ENCODE data around the gene ENTHD1. TPM values are rescaled to one million over a fixed set of nuclear protein-coding genes. Genes with fewer than 3 reads are reported as not detected.

Gene ENTHD1
- total and polyA plus RNA-seq, 2 of the 8 experiments (the other 6 are each of a cell fraction or from before 2014, with no cell fraction given) = not detected

DNA sequence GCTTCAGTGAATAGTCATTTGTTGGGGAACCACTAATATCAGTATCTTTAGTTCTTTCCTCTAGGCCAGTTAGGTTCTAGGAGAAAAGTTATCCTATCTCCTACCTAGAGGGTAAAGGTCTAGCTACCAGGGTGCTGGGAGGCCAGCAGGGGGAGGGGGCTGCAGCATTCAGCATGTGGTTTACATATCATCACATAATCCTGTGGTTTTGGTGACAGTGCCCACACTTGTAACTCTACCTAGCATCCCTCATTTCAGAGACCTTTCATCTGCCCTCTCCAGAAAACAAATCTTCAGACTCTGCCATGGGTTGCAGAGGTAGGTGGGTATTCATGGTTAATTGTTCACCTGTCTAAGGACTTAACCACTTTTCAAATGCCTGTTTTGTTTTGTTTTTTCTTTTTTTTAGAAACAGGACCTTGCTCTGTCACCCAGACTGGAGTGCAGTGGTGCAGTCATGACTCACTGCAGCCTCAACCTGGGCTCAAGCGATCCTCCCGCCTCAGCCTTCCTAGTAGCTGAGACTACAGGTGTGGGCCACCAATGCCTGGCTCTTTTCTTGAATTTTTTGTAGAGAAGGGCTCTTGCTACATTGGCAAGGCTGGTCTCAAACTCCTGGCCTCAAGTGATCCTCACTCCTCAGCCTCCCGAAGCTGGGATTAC lies 146.8 kb downstream of the ENTHD1 start:
- H2BK15ac ChIP-seq (ENCODE audit: low read length) = no peak overlapping the region
- no peaks in the 10 kb centered on the region for H3K36me3 ChIP-seq (ENCODE audit: control insufficient read depth in 2 of 4, insufficient read depth in 4 of 4, low read length in 3 of 4)
- H3K4me3 ChIP-seq (ENCODE audit: extremely low read depth in 1 of 4, insufficient read depth in 2 of 4, low read depth in 3 of 4, low read length in 4 of 4) = no peak overlapping the region
- no peak overlapping the region for H2BK20ac ChIP-seq (ENCODE audit: low read length)
- no peak overlapping the region for H3K14ac ChIP-seq (ENCODE audit: insufficient read length)
- FAIRE-seq (no peak), DNase-seq (ENCODE audit: low read depth in 1 of 2, low spot score in 2 of 2) (no peak)
- H3K79me2 ChIP-seq (ENCODE audit: control insufficient read depth in 1 of 2, insufficient read depth in 2 of 2, low read length in 2 of 2) = no peaks in the 10 kb centered on the region
- H2BK5ac ChIP-seq (ENCODE audit: low read depth, low read length) = no peak overlapping the region
- no peaks in the 10 kb centered on the region for H3K79me1 ChIP-seq (ENCODE audit: low read depth, low read length)
- TF ChIP-seq EGR1 (IDR thresholded peaks at IDR 0.05; ENCODE audit: borderline replicate concordance, low read depth, low read length) = no peak
- TF ChIP-seq GTF2F1 (IDR thresholded peaks at IDR 0.05; ENCODE audit: borderline replicate concordance, low read depth, low read length) = no peak
- TF ChIP-seq RAD21 (IDR thresholded peaks at IDR 0.05 in 1 of 2, conservative IDR thresholded peaks at IDR 0.05 in 1 of 2; ENCODE audit: low read depth in 2 of 2, low read length in 2 of 2) = no peak
- TF ChIP-seq SP4 (IDR thresholded peaks at IDR 0.05; ENCODE audit: low read length) = no peak
- TF ChIP-seq ASH2L (IDR thresholded peaks at IDR 0.05; ENCODE audit: low read length) = no peak
- TF ChIP-seq FOSL1 (IDR thresholded peaks at IDR 0.05; ENCODE audit: insufficient read depth, low read depth, low read length) = no peak
- no peak for TF ChIP-seq SIX5 (IDR thresholded peaks at IDR 0.05; ENCODE audit: low read depth, low read length)
- TF ChIP-seq RNF2 (IDR thresholded peaks at IDR 0.05; ENCODE audit: borderline replicate concordance, low read depth, low read length, missing control alignments, poor library complexity, severe bottlenecking) = no peak
- no peak for TF ChIP-seq RBBP5 (IDR thresholded peaks at IDR 0.05; ENCODE audit: borderline replicate concordance, low read depth, low read length)
- TF ChIP-seq YY1 (IDR thresholded peaks at IDR 0.05; ENCODE audit: low read depth, low read length) = no peak
- no peak for TF ChIP-seq BACH1 (IDR thresholded peaks at IDR 0.05; ENCODE audit: low read length)
- no peak for TF ChIP-seq KDM4A (IDR thresholded peaks at IDR 0.05; ENCODE audit: low read depth, low read length, severe bottlenecking)
- no peak for TF ChIP-seq TEAD4 (IDR thresholded peaks at IDR 0.05; ENCODE audit: low read depth, low read length)
- TF ChIP-seq SRF (IDR thresholded peaks at IDR 0.05; ENCODE audit: low read depth, low read length) = no peak
- H2BK12ac ChIP-seq (ENCODE audit: low read depth, low read length) = no peak overlapping the region
- no peak overlapping the region for H3K4me2 ChIP-seq (ENCODE audit: insufficient read depth in 1 of 2, low read depth in 2 of 2, low read length in 2 of 2)
- H3K27ac ChIP-seq (ENCODE audit: low read depth, low read length) = no peak overlapping the region
- ChIA-PET POLR2A (ENCODE audit: partially characterized antibody) (no interaction called here), CTCF (ENCODE audit: partially characterized antibody) (interaction anchor here (0.7 to 2.8 kb wide), 8 partner anchors 9 to 870 kb away, joined by 3 to 11 read pairs (median 4); no protein-coding TSS in a partner anchor)
- H3K56ac ChIP-seq (replicated peaks; ENCODE audit: insufficient read length, low read depth, low read length) = no peak overlapping the region
- no peaks in the 10 kb centered on the region for H3K9me3 ChIP-seq (ENCODE audit: insufficient read depth in 2 of 2, low read depth in 1 of 2, low read length in 1 of 2)
- H4K5ac ChIP-seq (ENCODE audit: insufficient read length, low read depth, low read length) = no peak overlapping the region
- no peak overlapping the region for H2AFZ ChIP-seq (ENCODE audit: low read length)
- 84% methylated on average over 3 of the region's 3 CpGs; no CpG with 5 or more reads in 1 of the 2 experiments for WGBS, 2 experiments (ENCODE audit: extremely low coverage in 1 of 2, insufficient coverage in 1 of 2, insufficient read length in 1 of 2, insufficient replicate concordance in 2 of 2, low coverage in 1 of 2, low lambda C conversion rate in 2 of 2, missing lambda C conversion rate in 1 of 2)
- no peaks in the 10 kb centered on the region for H4K20me1 ChIP-seq (replicated peaks in 1 of 2; ENCODE audit: control insufficient read depth in 1 of 2, insufficient read depth in 2 of 2, low read length in 2 of 2)
- no peak overlapping the region for H3K9ac ChIP-seq (replicated peaks in 1 of 4; ENCODE audit: extremely low read depth in 1 of 4, low read depth in 3 of 4, low read length in 3 of 4)
- no peak overlapping the region for H3K23ac ChIP-seq (ENCODE audit: insufficient read length)
- H2BK120ac ChIP-seq (replicated peaks; ENCODE audit: low read depth, low read length) = no peak overlapping the region
- no peaks in the 10 kb centered on the region for H3K4me1 ChIP-seq (replicated peaks in 1 of 4; ENCODE audit: control insufficient read depth in 3 of 4, insufficient read depth in 4 of 4, low read length in 3 of 4)
- no peak overlapping the region for H2AK5ac ChIP-seq (ENCODE audit: low read depth, low read length)
- H3K27me3 ChIP-seq (replicated peaks in 1 of 4; ENCODE audit: control insufficient read depth in 3 of 4, extremely low read depth in 1 of 4, insufficient read depth in 3 of 4, low read length in 3 of 4) = no peaks in the 10 kb centered on the region
- no peaks in the 10 kb centered on the region for H3K23me2 ChIP-seq (ENCODE audit: low read depth, low read length)
- H3K4ac ChIP-seq (replicated peaks; ENCODE audit: insufficient read length, low read depth, low read length) = no peak overlapping the region
- no peak overlapping the region for H3K18ac ChIP-seq (ENCODE audit: extremely low read depth, low read length)
- H4K8ac ChIP-seq (ENCODE audit: extremely low read depth, insufficient read depth, low read length) = no peak overlapping the region
- no peak overlapping the region for H4K91ac ChIP-seq (replicated peaks; ENCODE audit: insufficient read length, low read length)

Measured in H1 (cell line).